ENCODE results near the gene FAM43B.
A peak's percentile ranks its signal among the peaks of the same experiment; 100 is the strongest.

The FAM43B gene

DNA sequence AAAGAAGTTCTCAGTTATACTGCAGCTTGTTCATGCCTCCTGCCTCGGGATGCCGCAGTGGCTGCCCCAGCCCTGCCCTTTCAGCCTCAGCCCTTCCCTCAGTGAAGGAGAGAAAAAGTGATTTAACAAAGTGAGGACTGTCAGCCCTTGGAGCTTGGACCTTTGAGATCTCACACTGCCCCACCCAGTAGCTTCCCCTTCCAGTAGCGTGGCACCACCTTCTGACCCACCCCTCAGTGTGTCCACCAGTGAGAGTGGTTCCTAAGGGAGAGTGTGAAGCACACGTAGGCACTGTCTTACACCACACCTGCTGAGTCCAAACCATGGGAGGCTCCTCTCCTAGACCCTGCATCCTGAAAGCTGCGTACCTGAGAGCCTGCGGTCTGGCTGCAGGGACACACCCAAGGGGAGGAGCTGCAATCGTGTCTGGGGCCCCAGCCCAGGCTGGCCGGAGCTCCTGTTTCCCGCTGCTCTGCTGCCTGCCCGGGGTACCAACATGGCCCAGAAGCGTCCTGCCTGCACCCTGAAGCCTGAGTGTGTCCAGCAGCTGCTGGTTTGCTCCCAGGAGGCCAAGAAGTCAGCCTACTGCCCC is 36.4 kb downstream of the FAM43B start, which contains the start of gene CDA:
Gene CDA, plus strand, starts transcription at position 464 of the 592 bp plus-strand sequence. Its CDS starts 33 bp downstream, at position 497.
- H3K4me3 ChIP-seq (replicated peaks; ENCODE audit: low read depth, low read length) = peak within 1 kb of the TSS; percentile 25
- DNase-seq (ENCODE audit: extremely low read depth, low read depth) = no peak
- TF ChIP-seq, protein P1, sequence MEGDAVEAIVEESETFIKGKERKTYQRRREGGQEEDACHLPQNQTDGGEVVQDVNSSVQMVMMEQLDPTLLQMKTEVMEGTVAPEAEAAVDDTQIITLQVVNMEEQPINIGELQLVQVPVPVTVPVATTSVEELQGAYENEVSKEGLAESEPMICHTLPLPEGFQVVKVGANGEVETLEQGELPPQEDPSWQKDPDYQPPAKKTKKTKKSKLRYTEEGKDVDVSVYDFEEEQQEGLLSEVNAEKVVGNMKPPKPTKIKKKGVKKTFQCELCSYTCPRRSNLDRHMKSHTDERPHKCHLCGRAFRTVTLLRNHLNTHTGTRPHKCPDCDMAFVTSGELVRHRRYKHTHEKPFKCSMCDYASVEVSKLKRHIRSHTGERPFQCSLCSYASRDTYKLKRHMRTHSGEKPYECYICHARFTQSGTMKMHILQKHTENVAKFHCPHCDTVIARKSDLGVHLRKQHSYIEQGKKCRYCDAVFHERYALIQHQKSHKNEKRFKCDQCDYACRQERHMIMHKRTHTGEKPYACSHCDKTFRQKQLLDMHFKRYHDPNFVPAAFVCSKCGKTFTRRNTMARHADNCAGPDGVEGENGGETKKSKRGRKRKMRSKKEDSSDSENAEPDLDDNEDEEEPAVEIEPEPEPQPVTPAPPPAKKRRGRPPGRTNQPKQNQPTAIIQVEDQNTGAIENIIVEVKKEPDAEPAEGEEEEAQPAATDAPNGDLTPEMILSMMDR (IDR thresholded peaks at IDR 0.05; ENCODE audit: low read depth, low read length, missing control alignments) = no peak

DNA sequence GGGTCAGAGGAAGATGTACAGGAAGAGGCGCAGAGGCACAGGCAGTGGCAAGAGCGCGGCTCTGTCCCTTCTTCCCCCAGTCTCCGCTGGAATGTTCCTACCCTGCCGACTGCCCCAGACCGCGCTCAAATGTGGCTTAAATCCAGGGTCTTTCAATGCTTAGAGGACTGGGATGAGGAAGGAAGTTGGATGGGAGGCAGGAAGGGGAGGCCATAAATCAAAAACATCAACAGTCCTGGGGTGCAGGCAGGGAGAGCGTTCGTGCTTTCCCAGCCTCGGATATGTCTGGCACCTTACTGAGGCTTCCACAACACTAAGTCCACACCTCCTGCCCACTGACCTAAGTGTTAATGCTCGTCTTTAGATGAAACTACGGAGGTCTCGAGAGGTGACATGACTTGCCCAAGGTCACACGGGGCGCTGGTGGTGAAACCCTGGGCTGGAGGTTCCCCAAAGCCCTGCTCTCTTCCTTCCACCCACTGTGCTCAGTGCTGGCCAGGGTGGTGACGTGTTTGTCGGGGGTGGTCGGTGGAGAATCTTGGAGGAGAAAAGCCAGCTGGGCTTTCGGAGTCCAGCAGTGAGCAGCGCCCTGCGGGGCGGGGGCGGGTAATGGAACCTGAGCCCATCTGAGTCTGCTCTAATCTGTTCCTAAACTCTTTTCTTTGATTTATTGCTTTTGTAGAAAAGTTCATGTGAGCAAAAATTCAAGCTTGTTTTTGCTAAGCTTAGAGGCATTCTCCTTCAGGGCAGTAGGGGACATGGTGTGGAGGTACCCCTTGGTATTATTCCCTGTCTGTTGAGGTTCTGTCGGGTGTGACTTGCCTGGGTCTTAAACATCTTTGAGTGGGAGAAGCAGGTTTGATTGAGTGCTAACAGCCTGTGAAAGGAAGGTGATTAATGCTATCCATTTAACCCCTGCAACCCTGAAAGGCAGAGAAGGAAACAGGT is 37.2 kb downstream of the FAM43B start:
- peak overlapping the region; percentile 25 for H3K4me3 ChIP-seq (replicated peaks; ENCODE audit: low read depth, low read length)
- DNase-seq (ENCODE audit: extremely low read depth, low read depth) = no peak
- TF ChIP-seq, protein P1 (IDR thresholded peaks at IDR 0.05; ENCODE audit: low read depth, low read length, missing control alignments) = no peak

DNA sequence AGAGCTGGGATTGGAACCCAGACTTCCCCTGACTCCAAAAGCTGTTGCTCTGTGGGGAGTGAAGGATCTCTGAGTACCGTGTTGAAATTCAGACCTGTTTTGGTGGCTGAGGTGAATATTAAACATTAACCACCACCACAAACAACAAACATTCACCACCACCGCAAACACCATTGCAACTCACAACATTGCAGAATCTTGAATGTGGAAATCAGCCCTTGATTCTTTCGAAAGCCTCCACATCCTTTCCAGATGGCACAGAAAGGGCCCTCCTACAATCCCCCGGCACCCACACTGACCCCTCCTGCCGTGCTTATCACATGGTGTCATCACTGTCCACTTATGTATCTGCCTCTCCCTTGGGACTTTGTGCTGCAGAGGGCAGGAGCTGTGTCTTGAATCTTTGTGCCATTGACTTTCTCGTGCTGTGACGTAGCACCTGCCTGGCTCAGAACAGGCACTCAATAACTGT is 38.0 kb downstream of the FAM43B start:
- TF ChIP-seq, protein P1 (IDR thresholded peaks at IDR 0.05; ENCODE audit: low read depth, low read length, missing control alignments) = no peak
- H3K4me3 ChIP-seq (replicated peaks; ENCODE audit: low read depth, low read length) = peak overlapping the region; percentile 25; the same call in 1 of the 2 replicates
- DNase-seq (ENCODE audit: extremely low read depth, low read depth) = no peak

DNA sequence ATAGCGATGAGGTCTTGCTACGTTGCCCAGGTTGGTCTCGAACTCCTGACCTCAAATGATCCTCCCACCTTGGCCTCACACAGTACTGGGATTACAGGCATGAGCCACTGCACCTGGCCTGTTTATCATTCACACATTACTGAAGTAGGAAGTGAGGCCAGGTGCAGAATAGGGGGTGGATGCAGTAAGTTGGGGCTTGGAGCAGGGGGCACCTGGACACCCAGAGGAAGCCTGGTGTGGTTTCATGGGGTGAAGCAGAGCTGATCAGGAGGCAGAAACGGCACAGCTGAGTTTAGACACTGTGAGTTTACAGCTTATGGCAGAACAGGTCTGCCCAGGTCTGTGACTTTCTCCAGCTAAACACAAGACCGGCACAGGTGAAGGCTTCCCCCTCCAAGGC is 41.4 kb downstream of the FAM43B start:
- TF ChIP-seq, protein P1 (IDR thresholded peaks at IDR 0.05; ENCODE audit: low read depth, low read length, missing control alignments) = no peak
- DNase-seq (ENCODE audit: extremely low read depth, low read depth) = no peak

DNA sequence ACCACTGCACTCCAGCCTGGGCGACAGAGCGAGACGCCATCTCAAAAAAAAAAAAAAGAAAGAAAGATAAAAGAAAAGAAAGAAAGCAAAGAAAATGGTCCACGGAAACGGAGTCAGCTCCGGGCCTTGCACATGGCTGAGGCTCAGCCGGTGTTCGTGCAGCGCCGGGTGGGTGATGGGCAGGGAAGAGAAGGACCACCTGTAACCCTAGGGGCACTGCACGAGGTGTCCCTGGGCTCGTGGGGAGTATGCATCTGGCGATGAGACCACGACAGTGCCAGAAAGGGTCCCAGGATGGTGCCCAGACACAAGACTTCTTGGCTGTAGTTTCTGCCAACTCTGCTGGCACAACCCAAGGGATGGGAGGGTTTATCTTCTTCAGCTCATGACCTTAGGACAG is 42.4 kb downstream of the FAM43B start:
- DNase-seq (ENCODE audit: extremely low read depth, low read depth) = no peak
- TF ChIP-seq, protein P1 (IDR thresholded peaks at IDR 0.05; ENCODE audit: low read depth, low read length, missing control alignments) = no peak
- no peak overlapping the region for H3K4me3 ChIP-seq (replicated peaks; ENCODE audit: low read depth, low read length)

More for the DNA sequence above, 41.4 kb downstream of the FAM43B start:
- H3K4me3 ChIP-seq (replicated peaks; ENCODE audit: low read depth, low read length) = no peak overlapping the region

DNA sequence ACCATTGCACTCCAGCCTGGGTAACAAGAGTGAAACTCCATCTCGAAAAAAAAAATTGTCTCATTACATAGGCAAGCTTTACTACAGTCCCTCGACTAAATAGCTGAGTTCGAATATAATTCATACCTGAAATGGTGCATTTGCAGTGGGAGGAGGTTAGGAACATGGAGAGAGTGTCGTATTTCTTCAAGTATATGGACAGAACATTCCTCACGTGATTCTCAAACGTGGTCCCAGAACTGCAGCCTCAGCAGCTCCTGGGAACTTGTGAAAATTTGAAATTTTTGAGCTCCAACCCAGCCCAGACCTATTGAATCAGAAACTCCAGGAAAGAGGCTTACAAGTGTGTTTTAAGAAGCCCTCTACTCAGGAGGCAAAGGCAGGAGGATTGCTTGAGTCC is 43.7 kb downstream of the FAM43B start:
- no peak overlapping the region for H3K4me3 ChIP-seq (replicated peaks; ENCODE audit: low read depth, low read length)
- TF ChIP-seq, protein P1 (IDR thresholded peaks at IDR 0.05; ENCODE audit: low read depth, low read length, missing control alignments) = no peak
- DNase-seq (ENCODE audit: extremely low read depth, low read depth) = no peak
